Measurements from ENCODE around the gene PRIMPOL. TPM values are rescaled to one million over a fixed set of nuclear protein-coding genes. Genes with fewer than 3 reads are reported as not detected.
A peak's percentile ranks its signal among the peaks of the same experiment; 100 is the strongest.

PRIMPOL gene
- total and polyA plus RNA-seq, 2 of the 4 experiments (the other 2 are of a cell fraction) = 5.6 to 8.8 TPM

- WGBS, 2 experiments (ENCODE audit: extremely low coverage in 2 of 2, insufficient read length in 1 of 2) = no CpG with 5 or more reads among the region's 2 CpGs
- Histone ChIP-seq H2BK20ac (ENCODE audit: low read depth, low read length) (no peak overlapping the region), H3K79me1 (ENCODE audit: low read depth in 1 of 2, low read length in 2 of 2) (peaks cover 10 to 15% of the 10 kb centered on the region in 2 experiments), H3K9ac (ENCODE audit: low read depth, low read length) (no peak overlapping the region), H3K56ac (ENCODE audit: extremely low read depth, insufficient read depth, low read length) (no peak overlapping the region), H3K9me3 (ENCODE audit: control insufficient read depth, insufficient read depth, low read length) (no peaks in the 10 kb centered on the region), H3K18ac (ENCODE audit: low read depth, low read length) (peak overlapping the region; percentile 60; the same call in 1 of the 2 replicates), H3K14ac (replicated peaks; ENCODE audit: low read depth, low read length) (0 out of 2 replicates have a peak overlapping the region, but pooled peaks have one; percentile 12), H3K23ac (ENCODE audit: low read depth, low read length) (no peak overlapping the region; the same call in 1 of the 2 replicates), H3K36me3 (ENCODE audit: control insufficient read depth, insufficient read depth, low read length) (0 out of 2 replicates have a peak, but pooled peaks cover 1% of the 10 kb centered on the region), H4K91ac (ENCODE audit: insufficient read depth, low read depth, low read length) (no peak overlapping the region), H3K9me1 (ENCODE audit: insufficient read depth, low read length) (no peaks in the 10 kb centered on the region), H2AK5ac (ENCODE audit: low read depth, low read length) (no peak overlapping the region), H3K27me3 (ENCODE audit: control insufficient read depth, insufficient read depth, low read length) (no peaks in the 10 kb centered on the region), H3K4me3 (ENCODE audit: insufficient read depth, low read depth, low read length) (no peak overlapping the region), H3K4me2 (ENCODE audit: low read depth, low read length) (peak overlapping the region; percentile 49; the same call in 1 of the 2 replicates), H2BK120ac (ENCODE audit: low read depth, low read length) (peak overlapping the region; percentile 41; the same call in 1 of the 2 replicates), H3K4me1 (ENCODE audit: control insufficient read depth, insufficient read depth, low read length) (peaks cover 3% of the 10 kb centered on the region), H2BK15ac (ENCODE audit: low read depth, low read length) (no peak overlapping the region), H3K4ac (ENCODE audit: low read depth, low read length) (no peak overlapping the region; the same call in 1 of the 2 replicates), H4K8ac (ENCODE audit: low read depth in 2 of 2, low read length in 2 of 2) (0 out of 4 replicates have a peak overlapping the region, but pooled peaks of 1 of the 2 experiments have one; percentile 18), H4K20me1 (ENCODE audit: insufficient read depth, low read length) (no peaks in the 10 kb centered on the region), H3K27ac (ENCODE audit: insufficient read depth, low read length) (peak overlapping the region; percentile 15; the same call in 1 of the 2 replicates), H4K5ac (ENCODE audit: low read depth, low read length) (no peak overlapping the region), H2AFZ (replicated peaks; ENCODE audit: low read length, poor library complexity) (no peak overlapping the region), H2AK9ac (replicated peaks; ENCODE audit: low read depth, low read length, poor library complexity) (no peak overlapping the region), H2BK5ac (ENCODE audit: low read depth, low read length, poor library complexity, severe bottlenecking) (peak overlapping the region; percentile 76)
- POLR2A ChIA-PET (ENCODE audit: unreplicated experiment) = no interaction called here
- CTCF ChIA-PET = interaction anchor here (0.6 to 1.0 kb wide), 2 partner anchors 9 to 14 kb away, joined by 3 to 4 read pairs; no protein-coding TSS in a partner anchor
- ATAC-seq (ENCODE audit: low read depth) (peak; percentile 5), DNase-seq (peak; percentile 70)
- TF ChIP-seq USF2 (IDR thresholded peaks at IDR 0.05; ENCODE audit: low read depth, low read length) (no peak), FOS (IDR thresholded peaks at IDR 0.05; ENCODE audit: low read depth, low read length) (no peak), RCOR1 (IDR thresholded peaks at IDR 0.05; ENCODE audit: insufficient replicate concordance, low read length) (no peak), POLR2A (IDR thresholded peaks at IDR 0.05; ENCODE audit: low read depth, low read length) (no peak), CEBPB (IDR thresholded peaks at IDR 0.05; ENCODE audit: low read depth, low read length) (no peak), CHD1 (IDR thresholded peaks at IDR 0.05; ENCODE audit: low read depth, low read length) (no peak), MAZ (IDR thresholded peaks at IDR 0.05; ENCODE audit: borderline replicate concordance, low read depth, low read length) (no peak), RAD21 (IDR thresholded peaks at IDR 0.05; ENCODE audit: low read length) (no peak), BHLHE40 (IDR thresholded peaks at IDR 0.05; ENCODE audit: low read depth, low read length) (no peak), CTCF (conservative IDR thresholded peaks at IDR 0.05; ENCODE audit: low read depth, low read length) (no peak), MXI1 (IDR thresholded peaks at IDR 0.05; ENCODE audit: borderline replicate concordance, low read depth, low read length) (no peak), NFE2L2 (IDR thresholded peaks at IDR 0.05; ENCODE audit: low read depth, low read length) (no peak), ELK1 (IDR thresholded peaks at IDR 0.05; ENCODE audit: borderline replicate concordance, low read depth, low read length) (no peak)
- in situ Hi-C loops (cut with MboI; ENCODE audit: low sequenced_read_pairs) (no loop called here), dilution Hi-C loops (cut with HindIII; ENCODE audit: low sequenced_read_pairs, unreplicated experiment) (no loop called here), intact Hi-C loops (cut with micrococcal nuclease) (no loop called here)
- no TSS peak for BruUV-seq (replicated peaks)
Observed at GRCh38 chr4:184653650-184654049, 4.1 kb downstream of the PRIMPOL start.

Measured in IMR-90 (cell line).